H1 (cell line): ENCODE data around the gene ADGRL2. TPM values are rescaled to one million over a fixed set of nuclear protein-coding genes. Genes with fewer than 3 reads are reported as not detected.

Source experiments
- ATF2 ChIP-seq: IDR thresholded peaks from 2 replicates; pipeline ENCODE4 v1.6.1; 2012; ENCODE audit warnings: low read length, inconsistent platforms
- CEBPB ChIP-seq: IDR thresholded peaks from 2 replicates; pipeline ENCODE4 v1.6.1; 2012; ENCODE audit warnings: low read depth, low read length
- CHD2 ChIP-seq: IDR thresholded peaks from 2 replicates; pipeline ENCODE4 v1.6.1; 2012; ENCODE audit warnings: low read length, improper control_type of control experiment
- HDAC6 ChIP-seq: IDR thresholded peaks from one replicate; pipeline ENCODE4 v1.7.1; 2012; ENCODE audit warnings: low read depth, mild to moderate bottlenecking, inconsistent platforms, low read length, moderate library complexity
- MAX ChIP-seq: IDR thresholded peaks from 2 replicates; pipeline ENCODE4 v1.6.1; 2012; ENCODE audit warnings: inconsistent platforms
- POLR2A ChIP-seq, 2 experiments: IDR thresholded peaks; 1 replicate in 1 of 2; 2 replicates in 1 of 2; pipeline ENCODE4 v1.6.1; 2011; ENCODE audit warnings: low read depth in 2 of 2, low read length in 2 of 2, mild to moderate bottlenecking in 2 of 2; ENCODE audit errors: control extremely low read depth in 1 of 2
- TCF12 ChIP-seq: IDR thresholded peaks from 2 replicates; pipeline ENCODE4 v1.6.1; 2011; ENCODE audit warnings: low read depth, mild to moderate bottlenecking, low read length
- USF2 ChIP-seq: IDR thresholded peaks from 2 replicates; pipeline ENCODE4 v1.6.1; 2011; ENCODE audit warnings: low read length, improper control_type of control experiment
- polyA plus RNA-seq, 7 experiments: library from polyadenylated mRNA; depleted of rRNA in 3 of 7; stranded (reverse) in 5 of 7; unstranded in 2 of 7; fragments of >200 nt in 5 of 7; fragments of 200-250 nt in 2 of 7; gene quantifications; 1 replicate in 5 of 7; 2 replicates in 1 of 7; 4 replicates in 1 of 7; pipeline versions ENCODE4 v1.2.1 to v1.2.3, GENCODE V29; 2011 to 2013; ENCODE audit warnings: missing spikeins in 2 of 7, mixed read lengths in 2 of 7
- total RNA-seq: library from RNA; stranded (reverse); fragmentation: NEBNext Ultra II Directional; extraction: Animal tissue kit (Norgen Biotek cat#: 25700); gene quantifications from 2 replicates; pipeline ENCODE4 v1.2.1, GENCODE V29; 2021

ADGRL2 gene
- total and polyA plus RNA-seq, 2 of the 8 experiments (the other 6 are each of a cell fraction or from before 2014, with no cell fraction given) = 113 to 124 TPM

- TF ChIP-seq CEBPB (no peak), ATF2 (no peak), CHD2 (no peak), USF2 (no peak), POLR2A (IDR thresholded peaks at IDR 0.05; ENCODE audit: control extremely low read depth in 1 of 2, low read depth in 2 of 2, low read length in 2 of 2) (no peak), TCF12 (no peak), MAX (no peak), HDAC6 (no peak)
Measured at GRCh38 chr1:81836007-81836626, 35.4 kb downstream of the ADGRL2 start (continued).
